ENCODE results near the gene FERD3L.

Gene FERD3L

GRCh38 chr7:19117091-19117869 lies 27.9 kb downstream of the FERD3L start, which contains the start of gene TWIST1:
TSS of gene TWIST1 (minus strand) at chr7:19117636. CDS start at chr7:19117321, 315 bp downstream.
- DNase-seq (ENCODE audit: low read depth): no peak

- no peak for DNase-seq (ENCODE audit: low read depth)
Measured at GRCh38 chr7:19116121-19117090, 28.8 kb downstream of the FERD3L start.

GRCh38 chr7:19114551-19114855 lies 30.7 kb downstream of the FERD3L start:
- no peak for DNase-seq (ENCODE audit: low read depth)

GRCh38 chr7:19113855-19114550 lies 31.2 kb downstream of the FERD3L start:
- no peak for DNase-seq (ENCODE audit: low read depth)

GRCh38 chr7:19113002-19113350 lies 32.2 kb downstream of the FERD3L start:
- DNase-seq (ENCODE audit: low read depth): no peak

- no peak for DNase-seq (ENCODE audit: low read depth)
Measured at GRCh38 chr7:19112274-19113001, 32.8 kb downstream of the FERD3L start.

GRCh38 chr7:19111474-19112273 lies 33.5 kb downstream of the FERD3L start:
- no peak for DNase-seq (ENCODE audit: low read depth)

GRCh38 chr7:19110776-19111175 lies 34.4 kb downstream of the FERD3L start:
- DNase-seq (ENCODE audit: low read depth): no peak

- DNase-seq (ENCODE audit: low read depth): no peak
Measured at GRCh38 chr7:19110026-19110730, 35.0 kb downstream of the FERD3L start.

GRCh38 chr7:19109000-19109946 lies 35.9 kb downstream of the FERD3L start:
- no peak for DNase-seq (ENCODE audit: low read depth)

- no peak for DNase-seq (ENCODE audit: low read depth)
Measured at GRCh38 chr7:19107356-19108146, 37.7 kb downstream of the FERD3L start.

- DNase-seq (ENCODE audit: low read depth): no peak
Measured at GRCh38 chr7:19107081-19107355, 38.2 kb downstream of the FERD3L start.

- no peak for DNase-seq (ENCODE audit: low read depth)
Measured at GRCh38 chr7:19106241-19107080, 38.8 kb downstream of the FERD3L start.

- no peak for DNase-seq (ENCODE audit: low read depth)
Measured at GRCh38 chr7:19105546-19105945, 39.7 kb downstream of the FERD3L start.

- DNase-seq (ENCODE audit: low read depth): no peak
Measured at GRCh38 chr7:19104811-19105210, 40.4 kb downstream of the FERD3L start.

GRCh38 chr7:19102884-19103283 lies 42.3 kb downstream of the FERD3L start:
- no peak for DNase-seq (ENCODE audit: low read depth)

GRCh38 chr7:19101909-19102308 lies 43.3 kb downstream of the FERD3L start:
- DNase-seq (ENCODE audit: low read depth): no peak

- no peak for DNase-seq (ENCODE audit: low read depth)
Measured at GRCh38 chr7:19101472-19101871, 43.7 kb downstream of the FERD3L start.

All from stimulated activated CD8-positive, alpha-beta memory T cell treated with anti-CD3 and anti-CD28 coated beads, Interleukin-4, amount 100 ng/mL, for 24 hours (primary cell).